Left lobe of liver (tissue), 2 donors: ENCODE results near the gene KLK12. TPM values are rescaled to one million over a fixed set of nuclear protein-coding genes. Genes with fewer than 3 reads are reported as not detected.
"Not testable (repeated sequence)": the region's sequence is repeated elsewhere in the genome, so short reads cannot be mapped to it uniquely, and the experiment has no call there.

ENCODE experiments used
- ATAC-seq: fragments of 200-7000 bp; cut with Tn5 transposase; one replicate; pipeline ENCODE4 v1.9.1; 2020; ENCODE audit warnings: mild to moderate bottlenecking, moderate library complexity
- DNase-seq: peaks from one replicate; pipeline ENCODE4 v3.0.0-alpha.2; 2020; ENCODE audit warnings: low spot score
- total RNA-seq: library from RNA; stranded (reverse); gene quantifications from one replicate; pipeline ENCODE4 v1.2.1, GENCODE V29; 2021
- donor health status: DM: no; HTN: no; CAD: no; lungs with moderate emphysema.
- donor health status: DM: no; HTN: yes; CAD: no.

Gene KLK12
- total RNA-seq, 1 donor from 2014 or later = not detected

GRCh38 chr19:51016798-51017683 is 17.8 kb downstream of the KLK12 start:
- DNase-seq (peak; percentile 55), ATAC-seq (peak; percentile 69)

GRCh38 chr19:51015691-51016267 is 19.0 kb downstream of the KLK12 start:
- ATAC-seq (no peak), DNase-seq (no peak)

DNA sequence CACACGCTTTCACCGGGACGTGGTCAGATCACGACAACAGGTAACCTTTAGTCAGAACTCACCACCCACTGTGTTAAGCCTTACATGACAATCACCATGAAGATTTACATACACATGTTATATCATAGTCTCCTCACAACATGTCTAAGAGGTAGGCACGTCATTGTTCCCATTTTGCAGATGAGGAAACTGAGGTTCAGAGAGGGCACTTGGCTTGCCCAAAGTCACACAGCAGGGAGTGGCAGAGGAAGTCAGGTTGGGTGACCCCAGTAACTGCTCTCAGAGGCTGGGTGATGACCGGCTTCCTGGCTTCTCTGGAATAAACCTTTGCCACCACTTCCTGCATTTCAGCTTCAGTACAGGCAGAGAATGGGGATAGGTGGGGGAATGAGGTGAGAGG is 20.6 kb downstream of the KLK12 start:
- ATAC-seq (no peak), DNase-seq (no peak)

DNA sequence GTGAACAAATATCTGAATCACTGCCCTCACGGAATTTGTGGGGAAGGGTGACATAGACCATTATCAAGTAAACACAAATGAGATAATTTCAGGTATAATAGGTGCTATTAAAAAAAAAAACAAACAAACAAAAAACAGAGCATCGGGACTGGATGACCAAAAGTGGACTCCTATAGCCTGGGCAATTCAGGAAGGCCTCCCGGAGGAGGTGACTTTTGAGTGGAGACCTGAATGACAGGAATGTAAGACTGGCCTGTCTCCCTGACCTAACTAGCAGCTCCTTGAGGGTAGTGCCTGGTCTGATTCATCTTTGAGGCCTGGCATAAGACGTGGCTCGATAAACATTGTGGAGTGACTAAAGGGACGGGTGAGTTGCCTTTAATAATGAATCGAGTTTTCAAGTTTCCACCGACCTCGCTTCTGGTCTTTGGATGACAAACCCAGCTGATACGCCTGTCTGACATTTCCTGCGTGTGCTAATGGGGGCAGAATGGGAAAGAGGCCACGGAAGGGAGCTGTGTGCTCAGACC is 22.1 kb downstream of the KLK12 start:
- no peak for DNase-seq

DNA sequence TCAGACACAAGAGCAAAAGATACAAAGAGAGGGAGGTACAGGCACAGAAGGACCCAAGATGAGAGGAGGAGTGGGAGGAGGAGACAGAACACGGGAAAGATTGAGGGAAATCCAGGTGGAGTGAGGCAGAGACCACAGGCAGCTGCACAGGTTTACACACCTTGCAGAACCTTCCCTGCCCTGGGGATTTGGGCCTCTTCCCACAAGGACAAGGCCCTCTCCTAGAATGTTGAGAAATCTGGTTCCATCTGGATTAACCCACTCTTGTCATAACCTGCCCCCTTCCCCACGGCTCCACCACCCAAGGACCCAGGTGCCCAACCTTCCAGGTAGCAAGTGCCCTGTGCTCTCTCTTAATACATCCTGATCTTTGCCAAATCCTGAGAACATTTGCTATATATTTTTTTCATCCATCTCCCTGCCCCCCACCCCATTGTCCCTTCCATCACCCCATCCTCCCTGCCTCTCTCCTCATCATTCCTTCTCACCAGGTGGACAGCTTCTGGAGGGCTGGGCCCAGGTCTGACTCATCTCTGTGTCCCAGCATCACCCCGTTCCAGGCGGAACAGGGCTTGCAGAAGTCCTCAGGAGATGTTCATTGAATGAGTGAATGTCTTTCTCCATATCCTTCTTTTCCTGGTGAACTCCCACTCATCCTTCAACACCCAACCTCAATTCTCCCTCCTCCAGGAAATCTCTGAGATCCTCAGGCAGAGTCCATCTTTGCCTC is 24.6 kb downstream of the KLK12 start:
- DNase-seq = no peak

More for the DNA sequence above, 22.1 kb downstream of the KLK12 start:
- no peak for ATAC-seq

DNA sequence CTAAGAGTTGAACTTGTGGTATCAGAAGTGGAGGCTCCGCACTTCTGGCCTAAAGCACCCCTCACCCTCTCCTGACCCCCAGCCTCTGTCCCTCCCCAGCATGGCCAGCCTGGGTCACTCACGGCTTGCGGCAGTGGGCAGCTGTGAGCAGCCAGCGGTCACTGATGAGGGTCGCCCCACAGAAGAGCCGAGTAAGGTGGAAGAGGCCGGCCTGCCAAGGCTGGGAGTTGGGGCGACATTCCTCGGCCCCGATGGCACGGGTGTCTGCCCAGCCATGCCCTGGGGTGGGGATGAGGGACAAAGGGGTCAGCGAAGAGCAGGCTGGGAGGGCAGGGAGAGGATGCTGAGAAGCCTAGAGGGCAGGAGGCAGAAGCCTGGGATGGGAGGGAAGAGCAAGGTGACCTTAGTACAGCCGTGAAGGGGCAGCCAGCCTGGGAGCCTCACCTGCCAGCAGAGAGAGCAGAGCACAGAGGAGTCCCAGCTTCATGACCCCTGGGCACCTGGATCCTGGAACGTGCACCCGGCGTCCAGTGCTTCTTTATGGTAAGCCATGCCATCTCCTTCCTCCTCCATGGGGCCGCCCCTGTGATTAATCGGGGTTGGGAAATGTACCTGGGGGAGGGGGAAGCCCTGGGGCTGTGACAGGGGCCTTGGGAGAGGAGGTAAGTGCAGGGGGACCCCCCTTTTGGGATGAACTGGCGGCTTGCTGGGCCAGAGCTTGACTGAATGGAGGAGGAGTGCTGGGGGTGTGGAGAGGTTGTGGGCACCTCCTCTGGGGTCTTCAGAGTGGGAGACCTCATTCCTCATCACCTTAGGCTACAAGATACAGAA is 25.5 kb downstream of the KLK12 start:
- ATAC-seq (no peak), DNase-seq (no peak)

More for the DNA sequence above, 24.6 kb downstream of the KLK12 start:
- ATAC-seq = no peak

DNA sequence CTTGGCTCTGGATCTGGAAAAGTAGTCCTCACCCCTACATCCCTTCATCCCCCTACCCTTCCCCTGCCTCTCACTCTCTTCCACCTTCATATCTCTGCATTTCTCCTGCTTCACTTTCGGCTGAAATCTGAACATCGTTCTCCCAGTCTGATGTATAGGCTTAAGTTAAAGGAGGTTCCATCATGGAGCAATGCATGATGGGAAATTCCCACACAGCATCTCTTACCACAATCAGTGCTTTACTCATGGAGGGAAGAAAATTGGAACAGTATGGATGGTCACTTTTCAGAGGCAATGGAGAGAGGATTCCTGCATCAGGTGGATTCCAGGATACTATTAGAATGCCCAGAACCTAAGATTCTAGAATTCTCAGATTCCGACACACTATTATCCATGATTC is 27.3 kb downstream of the KLK12 start:
- no peak for DNase-seq
- no peak for ATAC-seq

DNA sequence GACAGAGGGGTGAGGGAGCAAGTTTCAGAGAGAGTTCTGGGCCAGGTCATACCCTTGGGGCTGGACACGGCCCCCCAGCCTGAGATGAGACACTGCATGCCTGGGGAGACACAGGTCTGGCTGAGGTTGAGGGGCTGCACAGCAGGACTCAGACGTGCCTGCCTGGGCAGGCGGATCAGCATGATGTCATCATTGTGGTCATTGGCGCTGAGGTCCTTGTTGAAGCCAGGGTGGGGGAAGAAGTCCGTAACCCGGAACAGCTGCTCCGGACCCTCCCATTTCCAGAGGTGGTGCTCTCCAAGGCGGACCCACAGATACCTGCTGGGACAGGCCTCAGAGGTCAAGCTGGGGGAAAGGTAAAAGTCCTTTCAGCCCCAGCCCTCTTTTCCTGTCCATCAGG is 28.4 kb downstream of the KLK12 start:
- no peak for ATAC-seq
- DNase-seq = no peak

DNA sequence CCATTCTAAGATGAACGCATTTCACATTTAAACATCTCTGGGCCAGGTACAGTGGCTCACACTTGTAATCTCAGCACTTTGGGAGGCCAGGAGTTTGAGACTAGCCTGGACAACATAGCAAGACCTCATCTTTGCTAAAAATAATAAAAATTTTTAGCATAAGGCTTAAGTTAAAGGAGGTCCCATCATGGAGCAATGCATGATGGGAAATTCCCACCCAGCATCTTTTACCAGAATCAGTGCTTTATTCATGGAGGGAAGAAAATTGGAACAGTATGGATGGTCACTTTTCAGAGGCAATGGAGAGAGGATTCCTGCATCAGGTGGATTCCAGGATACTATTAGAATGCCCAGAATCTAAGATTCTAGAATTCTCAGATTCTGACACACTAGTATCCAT is 29.6 kb downstream of the KLK12 start:
- DNase-seq (no peak), ATAC-seq (no peak)

DNA sequence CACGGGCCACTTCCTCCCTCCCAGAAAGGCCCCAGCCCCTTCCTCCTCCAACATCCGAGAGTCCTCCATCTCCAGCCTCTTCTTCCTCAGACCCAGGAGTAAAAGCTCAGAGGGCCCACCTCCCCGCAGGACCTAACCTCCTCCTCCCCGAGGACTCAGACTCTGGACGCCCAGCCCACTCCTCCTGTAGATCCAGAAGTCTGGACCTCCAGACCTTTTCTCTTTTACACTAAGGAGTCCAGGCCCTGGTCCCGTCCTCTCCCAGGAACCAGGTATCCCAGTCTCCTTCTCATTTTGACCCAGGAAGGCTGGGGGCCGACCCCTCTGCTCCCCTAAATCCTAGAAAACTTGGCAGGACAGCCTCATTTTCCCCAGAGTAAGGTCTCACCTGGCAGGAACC is 31.5 kb downstream of the KLK12 start:
- ATAC-seq = no peak

GRCh38 chr19:51002542-51003311 is 32.1 kb downstream of the KLK12 start:
- DNase-seq (no peak), ATAC-seq (no peak)

More for the DNA sequence above, 31.5 kb downstream of the KLK12 start:
- no peak for DNase-seq

DNA sequence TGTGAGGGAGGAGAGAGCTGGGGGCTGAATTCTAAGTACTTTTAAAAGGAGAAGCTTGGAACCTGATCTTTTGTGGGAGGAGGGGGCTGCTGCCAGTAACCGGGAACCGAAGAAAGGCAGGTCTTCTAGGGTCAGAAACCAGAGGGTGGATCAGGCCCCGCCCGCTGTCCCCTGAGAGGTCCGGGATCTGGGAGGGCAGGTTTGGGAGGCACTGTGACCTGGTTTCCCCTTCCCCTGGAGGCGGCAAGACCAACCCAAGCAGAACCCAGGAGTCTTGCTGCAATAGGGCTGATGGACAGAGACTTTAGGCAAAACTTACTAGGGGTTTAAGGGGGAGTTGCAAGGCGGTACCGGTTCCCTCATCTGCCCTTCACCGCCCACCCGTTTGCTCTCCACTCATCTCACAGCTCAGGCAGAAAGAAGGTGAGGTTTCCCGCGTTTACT is 32.7 kb downstream of the KLK12 start:
- ATAC-seq (no peak), DNase-seq (no peak)

DNA sequence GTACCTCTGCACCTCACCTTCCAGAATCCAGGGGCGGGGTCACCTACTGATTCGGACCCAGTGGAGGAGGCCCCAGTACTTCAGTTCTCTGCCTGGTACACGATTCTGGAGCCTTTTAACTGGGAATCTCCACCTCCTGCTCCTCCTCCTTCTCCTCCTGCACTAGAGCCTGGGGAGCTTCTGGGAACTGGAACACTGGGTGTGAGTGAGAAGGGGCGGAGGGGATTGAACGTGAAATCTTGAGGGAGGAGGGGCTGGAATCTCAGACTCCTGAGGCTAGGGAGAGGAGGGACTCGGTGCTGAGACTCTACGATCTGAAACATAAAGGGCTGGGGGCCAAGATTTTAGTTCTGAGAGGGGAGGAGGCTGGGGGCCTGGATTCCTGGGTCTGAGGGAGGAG is 33.3 kb downstream of the KLK12 start, which contains the start of gene KLK8:
KLK8 (minus strand) TSS at position 90 of the 400 bp plus-strand sequence. CDS start 437 bp downstream, outside the sequence.
- no peak for DNase-seq
- no peak for ATAC-seq

DNA sequence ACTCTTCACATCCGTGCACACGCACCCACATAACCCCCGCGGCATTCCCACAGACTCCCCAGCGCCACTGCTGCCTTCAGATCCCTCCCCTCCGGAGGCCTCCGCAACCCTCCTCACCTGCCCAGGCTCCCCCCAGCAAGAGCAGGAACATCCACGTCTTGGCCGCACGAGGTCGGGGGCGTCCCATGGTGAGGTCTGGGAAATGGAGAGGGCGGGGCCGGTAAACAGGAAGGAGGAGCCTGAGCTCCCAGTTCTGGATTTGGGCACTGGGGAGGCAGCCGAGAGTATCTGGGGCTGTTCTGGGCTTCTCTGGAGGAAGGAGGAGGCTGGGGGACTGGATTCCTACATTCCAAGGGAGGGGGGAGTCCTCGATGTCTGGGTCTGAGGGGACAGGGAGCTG is 33.8 kb downstream of the KLK12 start:
- ATAC-seq (no peak), DNase-seq (no peak)

GRCh38 chr19:51000426-51000825 is 34.4 kb downstream of the KLK12 start:
- no peak for ATAC-seq
- DNase-seq = no peak

DNA sequence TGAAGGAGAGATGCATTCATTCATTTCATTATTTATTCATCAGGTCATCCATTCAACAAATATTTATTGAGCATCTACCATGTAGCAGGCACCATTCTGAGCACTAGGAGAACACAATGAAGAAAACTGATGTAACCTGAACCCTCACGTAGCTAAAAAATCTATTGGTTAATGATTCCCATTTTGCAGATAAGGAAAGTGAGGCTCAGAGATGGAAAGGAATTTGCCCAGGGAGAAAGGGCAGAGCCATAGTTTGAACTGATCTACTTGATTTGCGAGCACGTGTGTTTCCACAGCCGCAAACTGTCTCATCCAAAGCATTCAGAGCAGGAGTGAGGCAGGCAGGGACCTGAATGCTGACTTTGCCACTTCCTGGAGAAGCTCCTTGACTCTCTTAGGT is 36.1 kb downstream of the KLK12 start:
- DNase-seq (no peak), ATAC-seq (no peak)

- no peak for DNase-seq
- no peak for ATAC-seq
Observed at GRCh38 chr19:50998061-50998460, 36.7 kb downstream of the KLK12 start.

GRCh38 chr19:50994129-50994528 is 40.7 kb downstream of the KLK12 start:
- DNase-seq = no peak

DNA sequence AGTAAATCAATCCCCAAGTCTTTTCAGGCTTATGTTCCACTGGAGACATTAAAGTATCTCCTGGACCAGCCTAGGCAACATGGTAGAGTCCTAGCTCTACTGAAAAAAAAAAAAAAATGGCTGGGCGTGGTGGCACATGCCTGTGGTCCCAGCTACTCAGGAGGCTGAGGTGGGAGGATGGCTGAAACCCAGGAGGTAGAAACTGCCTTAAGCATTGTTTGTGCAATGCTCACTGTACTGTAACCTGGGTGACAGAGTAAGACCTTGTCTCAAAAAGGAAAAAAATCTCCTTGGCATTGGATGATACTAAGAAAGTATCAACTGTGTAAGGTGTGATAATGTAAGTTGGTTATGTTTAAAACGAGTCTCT is 42.2 kb downstream of the KLK12 start:
- ATAC-seq (no peak), DNase-seq (no peak)

More at GRCh38 chr19:50994129-50994528, 40.7 kb downstream of the KLK12 start:
- ATAC-seq = no peak

- not testable (repeated sequence) for ATAC-seq, DNase-seq
Observed at GRCh38 chr19:50984416-50984815, 50.4 kb downstream of the KLK12 start.
